HG03095 (cell line): Measurements from ENCODE around the gene TRIM45.
A peak's percentile ranks its signal among the peaks of the same experiment; 100 is the strongest.
"Not testable (repeated sequence)": the region's sequence is repeated elsewhere in the genome, so short reads cannot be mapped to it uniquely, and the experiment has no call there.

Experiments used
- ATAC-seq: cut with Tn5 transposase; IDR thresholded peaks from one replicate; pipeline ENCODE4 v1.9.1; 2021; ENCODE audit warnings: moderate library complexity; ENCODE audit not compliant: unreplicated experiment

Gene TRIM45

GRCh38 chr1:117121589-117122329 is at the start of gene TRIM45:
Gene TRIM45 (minus strand): TSS chr1:117121749. CDS start chr1:117121201, 548 bp downstream.
- ATAC-seq: peak; percentile 86

GRCh38 chr1:117169871-117170596 is 48.5 kb upstream of the TRIM45 start:
- no peak for ATAC-seq

GRCh38 chr1:117167402-117167801 is 45.9 kb upstream of the TRIM45 start:
- ATAC-seq: no peak

- ATAC-seq: no peak
Observed at GRCh38 chr1:117166076-117166475, 44.5 kb upstream of the TRIM45 start.

- ATAC-seq: no peak
Observed at GRCh38 chr1:117164209-117164608, 42.7 kb upstream of the TRIM45 start.

- no peak for ATAC-seq
Observed at GRCh38 chr1:117162816-117163215, 41.3 kb upstream of the TRIM45 start.

- no peak for ATAC-seq
Observed at GRCh38 chr1:117161887-117162286, 40.3 kb upstream of the TRIM45 start.

- not testable (repeated sequence) for ATAC-seq
Observed at GRCh38 chr1:117151305-117151704, 29.8 kb upstream of the TRIM45 start.

GRCh38 chr1:117150316-117150715 is 28.8 kb upstream of the TRIM45 start:
- ATAC-seq: no peak

GRCh38 chr1:117147856-117148588 is 26.5 kb upstream of the TRIM45 start:
- no peak for ATAC-seq

- ATAC-seq: no peak
Observed at GRCh38 chr1:117147341-117147831, 25.8 kb upstream of the TRIM45 start.

GRCh38 chr1:117146575-117147340 is 25.2 kb upstream of the TRIM45 start:
- no peak for ATAC-seq

- no peak for ATAC-seq
Observed at GRCh38 chr1:117146072-117146471, 24.5 kb upstream of the TRIM45 start.

- no peak for ATAC-seq
Observed at GRCh38 chr1:117143871-117144270, 22.3 kb upstream of the TRIM45 start.

- no peak for ATAC-seq
Observed at GRCh38 chr1:117143172-117143571, 21.6 kb upstream of the TRIM45 start.

GRCh38 chr1:117142200-117142599 is 20.7 kb upstream of the TRIM45 start:
- ATAC-seq: no peak

GRCh38 chr1:117138561-117138960 is 17.0 kb upstream of the TRIM45 start:
- no peak for ATAC-seq

- ATAC-seq: no peak
Observed at GRCh38 chr1:117138106-117138505, 16.6 kb upstream of the TRIM45 start.

- ATAC-seq: no peak
Observed at GRCh38 chr1:117137281-117137855, 15.8 kb upstream of the TRIM45 start.

- no peak for ATAC-seq
Observed at GRCh38 chr1:117136749-117137148, 15.2 kb upstream of the TRIM45 start.
